Stomach (tissue), 4 donors: ENCODE results near the gene HPGD.

Experiments used
- CTCF ChIP-seq, 7 experiments: fragments of 450-650 bp in 4 of 7; fragments of 200-600 bp in 3 of 7; sonication (generic) in 3 of 7; IDR thresholded peaks; one replicate each; pipeline ENCODE4 v1.5.1; 2016 to 2019; ENCODE audit warnings: antibody characterized with exemption in 7 of 7, control low read depth in 2 of 7, mild to moderate bottlenecking in 1 of 7
- EP300 ChIP-seq: sonication (generic); formaldehyde crosslinking; IDR thresholded peaks from one replicate; pipeline ENCODE4 v1.6.1; 2017; ENCODE audit warnings: antibody characterized with exemption
- POLR2A ChIP-seq, 4 donors: fragments of 450-650 bp; IDR thresholded peaks; one replicate each; pipeline ENCODE4 v1.6.1; 2016; ENCODE audit warnings: antibody characterized with exemption in 4 of 4, control low read depth in 2 of 4, mild to moderate bottlenecking in 1 of 4, moderate library complexity in 1 of 4
- POLR2AphosphoS5 ChIP-seq, 3 donors: sonication (generic); formaldehyde crosslinking; IDR thresholded peaks; one replicate each; pipeline ENCODE4 v1.6.1; 2016; ENCODE audit warnings: antibody characterized with exemption in 3 of 3

DNA sequence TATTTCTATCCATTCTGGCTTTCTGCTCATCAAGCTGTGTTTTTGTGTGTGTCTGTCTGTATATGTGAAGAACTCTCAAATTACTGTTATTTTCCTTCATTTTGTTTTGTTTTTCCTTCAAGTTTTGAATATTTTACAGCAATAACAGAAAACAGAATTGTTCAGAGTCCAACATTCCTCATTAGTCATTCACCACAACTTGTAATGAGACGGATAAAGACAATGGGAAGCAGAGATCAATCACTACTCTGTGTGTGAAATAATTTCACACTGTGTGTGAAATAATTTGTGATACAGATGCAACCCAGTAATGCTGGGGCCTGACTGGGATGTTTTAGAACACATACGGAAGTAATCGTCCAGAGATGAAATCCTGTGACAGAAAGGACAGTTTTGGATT lies 55.2 kb downstream of the HPGD start:
- TF ChIP-seq CTCF (IDR thresholded peaks at IDR 0.05), result no peak
- no peak for TF ChIP-seq POLR2AphosphoS5 (IDR thresholded peaks at IDR 0.05)
- TF ChIP-seq EP300, result no peak
- TF ChIP-seq POLR2A (IDR thresholded peaks at IDR 0.05), result no peak
